Calu3 (cell line): Measurements from ENCODE around the gene CFI. TPM values are rescaled to one million over a fixed set of nuclear protein-coding genes. Genes with fewer than 3 reads are reported as not detected.
A peak's percentile ranks its signal among the peaks of the same experiment; 100 is the strongest.

Experiments used
- BruUV-seq: library from RNA; stranded (reverse); fragments of 400-500 nt; replicated peaks from 2 replicates; lab custom pipeline; 2021; lab: Mats Ljungman, UMichigan
- CTCF ChIA-PET: fragments of 300-600 bp; sonication (Branson Sonifier 250); formaldehyde crosslinking; loops from one replicate; lab custom pipeline; 2022; ENCODE audit warnings: antibody characterized with exemption; lab: Charles Lee
- DNase-seq: peaks from one replicate; pipeline ENCODE4 v3.0.0; 2022
- H3K27ac Mint-ChIP-seq: one replicate; pipeline ENCODE4 v1.8.0; 2022; ENCODE audit warnings: mixed read lengths; ENCODE audit not compliant: unreplicated experiment
- H3K27me3 Mint-ChIP-seq: one replicate; pipeline ENCODE4 v1.8.0; 2022; ENCODE audit warnings: mixed read lengths; ENCODE audit not compliant: unreplicated experiment
- H3K36me3 Mint-ChIP-seq: one replicate; pipeline ENCODE4 v1.8.0; 2022; ENCODE audit warnings: mild to moderate bottlenecking, moderate library complexity, mixed read lengths; ENCODE audit not compliant: insufficient read depth, unreplicated experiment
- H3K4me1 Mint-ChIP-seq: one replicate; pipeline ENCODE4 v1.8.0; 2022; ENCODE audit warnings: mild to moderate bottlenecking, low read depth, mixed read lengths; ENCODE audit not compliant: unreplicated experiment
- H3K4me3 Mint-ChIP-seq: one replicate; pipeline ENCODE4 v1.8.0; 2022; ENCODE audit warnings: mild to moderate bottlenecking, low read depth, moderate library complexity, mixed read lengths; ENCODE audit not compliant: unreplicated experiment
- H3K9me3 Mint-ChIP-seq: one replicate; pipeline ENCODE4 v1.8.0; 2022; ENCODE audit warnings: low read depth, mixed read lengths; ENCODE audit not compliant: unreplicated experiment
- CTCF ChIP-seq: fragments of 200-600 bp; IDR thresholded peaks from one replicate; pipeline ENCODE4 v1.8.0; 2022; ENCODE audit warnings: antibody characterized with exemption; ENCODE audit not compliant: unreplicated experiment
- intact Hi-C: fragments of 100-400 bp; cut with micrococcal nuclease; formaldehyde crosslinking; loops from one replicate; pipeline ENCODE4 v1.10.0; 2022; ENCODE audit not compliant: unreplicated experiment
- total RNA-seq: library from RNA; stranded (reverse); gene quantifications from 2 replicates; pipeline ENCODE4 v1.2.3, GENCODE V29; 2022

Gene CFI
- total RNA-seq, 1 experiment from 2014 or later = 25.8 TPM

GRCh38 chr4:109730619-109731545 is 70.9 kb downstream of the CFI start:
- Mint-ChIP-seq H3K9me3 (no peaks in the 10 kb centered on the region), H3K4me3 (peak overlapping the region; percentile 63), H3K27ac (peak overlapping the region; percentile 54), H3K27me3 (no peaks in the 10 kb centered on the region), H3K4me1 (peaks cover 18% of the 10 kb centered on the region), H3K36me3 (peaks cover 34% of the 10 kb centered on the region)
- no peak for TF ChIP-seq CTCF
- CTCF ChIA-PET = interaction anchor here (1.3 kb wide), 1 partner anchor 73 kb away, joined by 6 read pairs; no protein-coding TSS in a partner anchor
- no peak for DNase-seq
- no TSS peak for BruUV-seq
- intact Hi-C loops = no loop called here

GRCh38 chr4:109729718-109730618 is 71.8 kb downstream of the CFI start, which contains the start of gene PLA2G12A:
Gene PLA2G12A, minus strand, starts transcription at chr4:109730070. Its CDS starts 261 bp downstream, at chr4:109729809.
- H3K4me1 Mint-ChIP-seq = peaks cover 22% of the 10 kb centered on the region
- CTCF ChIA-PET = interaction anchor here (0.6 to 1.3 kb wide), 3 partner anchors 27 to 761 kb away, joined by 3 to 6 read pairs (median 3); partner anchors contain the start of gene CASP6
- intact Hi-C loops = loop anchor here (5.0 kb wide), 1 partner anchor 72 kb away; the partner anchor contains the start of gene CFI
- peak within 1 kb of the TSS; percentile 63 for H3K4me3 Mint-ChIP-seq
- H3K27ac Mint-ChIP-seq = peak within 1 kb of the TSS; percentile 82
- TF ChIP-seq CTCF = no peak
- DNase-seq = peak; percentile 87
- H3K36me3 Mint-ChIP-seq = peaks cover 34% of the 10 kb centered on the region
- H3K27me3 Mint-ChIP-seq = no peaks in the 10 kb centered on the region
- no TSS peak for BruUV-seq
- no peaks in the 10 kb centered on the region for H3K9me3 Mint-ChIP-seq

- intact Hi-C loops = loop anchor here (5.0 kb wide), 1 partner anchor 73 kb away; the partner anchor contains the start of gene CFI
- BruUV-seq = TSS peak; percentile 47
- Mint-ChIP-seq H3K4me1 (peaks cover 22% of the 10 kb centered on the region), H3K9me3 (no peaks in the 10 kb centered on the region), H3K4me3 (peak overlapping the region; percentile 63), H3K36me3 (peaks cover 34% of the 10 kb centered on the region), H3K27ac (peak overlapping the region; percentile 82), H3K27me3 (no peaks in the 10 kb centered on the region)
- no peak for DNase-seq
- CTCF ChIA-PET = interaction anchor here (0.6 to 1.3 kb wide), 5 partner anchors 26 to 1864 kb away, joined by 3 to 6 read pairs (median 3); partner anchors contain the start of gene CASP6
- no peak for TF ChIP-seq CTCF
Observed at GRCh38 chr4:109729117-109729717, 72.6 kb downstream of the CFI start.
